PFSK-1 (cell line): ENCODE measurements around the gene CNIH3.

Experiments used
- FOXP2 ChIP-seq: optimal IDR thresholded peaks from 2 replicates; pipeline ENCODE3; 2011; ENCODE audit warnings: borderline replicate concordance, control low read depth, inconsistent platforms; ENCODE audit not compliant: insufficient read depth; ENCODE audit errors: extremely low read length, extremely low read depth
- POLR2AphosphoS5 ChIP-seq: IDR thresholded peaks from 2 replicates; pipeline ENCODE4 v1.6.1; 2012; ENCODE audit warnings: low read depth, mild to moderate bottlenecking, control low read depth, low read length, moderate library complexity
- REST ChIP-seq, 2 experiments: IDR thresholded peaks; 2 replicates each; pipeline versions ENCODE4 v1.6.1 to v1.8.0; 2011 to 2012; ENCODE audit warnings: low read depth in 2 of 2, low read length in 2 of 2, control low read depth in 1 of 2, inconsistent platforms in 1 of 2, mild to moderate bottlenecking in 1 of 2, moderate library complexity in 1 of 2; ENCODE audit not compliant: insufficient read depth in 1 of 2
- SIN3A ChIP-seq: IDR thresholded peaks from 2 replicates; pipeline ENCODE4 v1.6.1; 2012; ENCODE audit warnings: mild to moderate bottlenecking, low read length, moderate library complexity, borderline replicate concordance; ENCODE audit not compliant: insufficient read depth
- TAF1 ChIP-seq: IDR thresholded peaks from 2 replicates; pipeline ENCODE4 v1.6.1; 2012; ENCODE audit warnings: low read length, control low read depth, borderline replicate concordance; ENCODE audit not compliant: insufficient read depth

Gene CNIH3

GRCh38 chr1:224673141-224673540 is 57.0 kb downstream of the CNIH3 start:
- TF ChIP-seq REST (IDR thresholded peaks at IDR 0.05; ENCODE audit: insufficient read depth in 1 of 2, low read depth in 2 of 2, low read length in 2 of 2), result no peak

GRCh38 chr1:224675590-224675989 is 59.5 kb downstream of the CNIH3 start:
- TF ChIP-seq TAF1, result no peak
- no peak for TF ChIP-seq FOXP2
- TF ChIP-seq SIN3A, result no peak

- TF ChIP-seq REST (IDR thresholded peaks at IDR 0.05; ENCODE audit: insufficient read depth in 1 of 2, low read depth in 2 of 2, low read length in 2 of 2), result no peak
- TF ChIP-seq FOXP2, result no peak
- TF ChIP-seq SIN3A, result no peak
- no peak for TF ChIP-seq POLR2AphosphoS5
- no peak for TF ChIP-seq TAF1
These were observed 60.4 kb downstream of the CNIH3 start for GRCh38 chr1:224676551-224676950.

- TF ChIP-seq REST (IDR thresholded peaks at IDR 0.05; ENCODE audit: insufficient read depth in 1 of 2, low read depth in 2 of 2, low read length in 2 of 2) (no peak), SIN3A (no peak), TAF1 (no peak), POLR2AphosphoS5 (no peak), FOXP2 (no peak)
These were observed 62.1 kb downstream of the CNIH3 start for GRCh38 chr1:224678168-224678567.

- TF ChIP-seq FOXP2, result no peak
- TF ChIP-seq TAF1, result no peak
- no peak for TF ChIP-seq REST (IDR thresholded peaks at IDR 0.05; ENCODE audit: insufficient read depth in 1 of 2, low read depth in 2 of 2, low read length in 2 of 2)
- no peak for TF ChIP-seq POLR2AphosphoS5
- no peak for TF ChIP-seq SIN3A
These were observed 63.5 kb downstream of the CNIH3 start for GRCh38 chr1:224679606-224680005.

GRCh38 chr1:224681816-224682215 is 65.7 kb downstream of the CNIH3 start:
- TF ChIP-seq REST (IDR thresholded peaks at IDR 0.05; ENCODE audit: insufficient read depth in 1 of 2, low read depth in 2 of 2, low read length in 2 of 2) (no peak), SIN3A (no peak), TAF1 (no peak), FOXP2 (no peak), POLR2AphosphoS5 (no peak)
